Peyer's patch (tissue), 4 donors: Measurements from ENCODE around the gene SHB. TPM values are rescaled to one million over a fixed set of nuclear protein-coding genes. Genes with fewer than 3 reads are reported as not detected.

Experiments
- DNase-seq, 3 donors: peaks; one replicate each; pipeline ENCODE4 v3.0.0-alpha.2; 2017 to 2019
- H3K27ac ChIP-seq, 4 donors: fragments of 200-600 bp; sonication (generic); one replicate each; pipeline ENCODE4 v1.5.1; 2016 to 2019
- H3K27me3 ChIP-seq, 2 donors: fragments of 200-600 bp; sonication (generic); one replicate each; pipeline ENCODE4 v1.5.1; 2019
- H3K36me3 ChIP-seq, 3 donors: fragments of 200-600 bp; sonication (generic); one replicate each; pipeline ENCODE4 v1.5.1; 2016 to 2019
- H3K4me1 ChIP-seq, 4 donors: fragments of 200-600 bp; sonication (generic); one replicate each; pipeline ENCODE4 v1.5.1; 2016 to 2019
- H3K4me3 ChIP-seq, 4 donors: fragments of 200-600 bp; sonication (generic); 1 replicate in 3 of 4; 2 replicates in 1 of 4; pipeline ENCODE4 v1.5.1; 2016 to 2019; ENCODE audit warnings: mild to moderate bottlenecking in 1 of 4
- H3K9me3 ChIP-seq, 4 donors: fragments of 200-600 bp; sonication (generic); one replicate each; pipeline ENCODE4 v1.5.1; 2016 to 2019; ENCODE audit warnings: mild to moderate bottlenecking in 1 of 4
- POLR2A ChIP-seq, 2 donors: fragments of 450-650 bp; IDR thresholded peaks; one replicate each; pipeline ENCODE4 v1.5.1; 2017; ENCODE audit warnings: antibody characterized with exemption in 2 of 2, mild to moderate bottlenecking in 2 of 2, moderate library complexity in 2 of 2
- total RNA-seq, 4 donors: library from RNA; depleted of rRNA; stranded (reverse); fragments of >200 nt; gene quantifications; one replicate each; pipeline ENCODE4 v1.1.0, GENCODE V29; 2016
- TF ChIP-seq, protein P1 (sequence below), 6 experiments: fragments of 450-650 bp in 4 of 6; fragments of 200-600 bp in 2 of 6; sonication (generic) in 1 of 6; IDR thresholded peaks; one replicate each; pipeline ENCODE4 v1.5.1; 2017 to 2019; ENCODE audit warnings: antibody characterized with exemption in 6 of 6, mild to moderate bottlenecking in 3 of 6, moderate library complexity in 1 of 6

SHB gene
- total RNA-seq, 4 donors from 2014 or later, result 14.5 to 31.1 (median 25.6) TPM

DNA sequence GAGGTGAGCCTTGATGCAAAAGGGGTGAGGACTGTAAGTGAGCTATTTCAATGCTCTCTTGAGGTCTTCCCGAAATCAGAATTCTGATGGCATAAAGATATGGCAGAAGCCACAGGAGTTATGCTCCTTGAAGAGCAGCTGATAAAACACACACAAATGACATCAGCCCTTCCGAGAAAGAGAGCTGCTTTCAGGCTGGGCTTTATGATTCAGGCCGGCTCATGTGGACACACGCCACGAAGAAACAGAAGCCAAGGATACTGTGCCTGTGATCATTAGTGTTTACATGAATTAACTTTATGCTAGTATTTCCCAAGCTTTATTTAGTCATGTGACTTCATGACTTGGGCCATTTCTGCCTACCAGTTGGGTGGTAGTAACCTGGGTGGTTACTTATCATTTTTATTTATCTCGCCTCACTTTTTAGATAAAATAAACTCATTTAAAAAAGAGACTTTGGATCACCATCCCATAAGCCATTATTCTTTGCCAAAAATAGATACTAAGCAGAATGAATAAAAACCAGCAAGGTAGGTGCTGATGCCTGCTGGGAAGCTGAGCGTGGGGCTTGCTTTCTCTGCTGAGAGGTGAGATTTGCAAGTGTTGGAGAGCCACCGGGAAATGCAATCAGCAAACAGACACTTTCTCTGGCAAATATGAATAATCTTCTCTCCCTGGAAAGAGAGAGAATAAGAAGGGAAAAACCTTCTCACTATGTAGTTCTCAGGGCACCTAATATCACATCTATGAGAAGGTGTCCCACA, 92.1 kb downstream of the SHB start:
- Histone ChIP-seq H3K4me3 (no peak overlapping the region), H3K36me3 (peaks cover 0 to 15% (median 0%) of the 10 kb centered on the region in 3 donors), H3K9me3 (no peaks in the 10 kb centered on the region), H3K27me3 (no peaks in the 10 kb centered on the region), H3K27ac (peak overlapping the region in 2 of 4 donors; percentile 3 to 26), H3K4me1 (peaks cover 0 to 8% (median 0%) of the 10 kb centered on the region in 4 donors)
- no peak for DNase-seq
- TF ChIP-seq, protein P1, sequence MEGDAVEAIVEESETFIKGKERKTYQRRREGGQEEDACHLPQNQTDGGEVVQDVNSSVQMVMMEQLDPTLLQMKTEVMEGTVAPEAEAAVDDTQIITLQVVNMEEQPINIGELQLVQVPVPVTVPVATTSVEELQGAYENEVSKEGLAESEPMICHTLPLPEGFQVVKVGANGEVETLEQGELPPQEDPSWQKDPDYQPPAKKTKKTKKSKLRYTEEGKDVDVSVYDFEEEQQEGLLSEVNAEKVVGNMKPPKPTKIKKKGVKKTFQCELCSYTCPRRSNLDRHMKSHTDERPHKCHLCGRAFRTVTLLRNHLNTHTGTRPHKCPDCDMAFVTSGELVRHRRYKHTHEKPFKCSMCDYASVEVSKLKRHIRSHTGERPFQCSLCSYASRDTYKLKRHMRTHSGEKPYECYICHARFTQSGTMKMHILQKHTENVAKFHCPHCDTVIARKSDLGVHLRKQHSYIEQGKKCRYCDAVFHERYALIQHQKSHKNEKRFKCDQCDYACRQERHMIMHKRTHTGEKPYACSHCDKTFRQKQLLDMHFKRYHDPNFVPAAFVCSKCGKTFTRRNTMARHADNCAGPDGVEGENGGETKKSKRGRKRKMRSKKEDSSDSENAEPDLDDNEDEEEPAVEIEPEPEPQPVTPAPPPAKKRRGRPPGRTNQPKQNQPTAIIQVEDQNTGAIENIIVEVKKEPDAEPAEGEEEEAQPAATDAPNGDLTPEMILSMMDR (IDR thresholded peaks at IDR 0.05), result no peak
- no peak for TF ChIP-seq POLR2A (IDR thresholded peaks at IDR 0.05)

DNA sequence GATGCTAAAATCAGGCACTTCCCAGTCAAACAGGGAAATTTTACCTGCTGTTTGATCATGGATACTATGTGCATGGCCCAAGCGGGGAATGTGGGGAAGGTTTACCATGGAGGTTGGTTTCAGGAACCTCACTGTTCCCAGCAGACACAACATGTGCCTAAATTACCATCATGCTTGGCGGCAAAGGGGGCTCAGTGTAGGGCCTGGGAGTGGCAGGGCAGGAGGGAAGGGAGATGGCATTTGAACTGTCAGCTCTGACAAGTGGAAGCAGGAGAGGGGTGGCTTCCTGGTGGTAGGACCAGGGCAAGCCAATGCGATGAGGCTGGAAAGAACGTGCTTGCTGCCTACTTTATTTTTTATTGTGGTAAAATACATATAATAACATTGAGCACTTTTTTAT, 93.4 kb downstream of the SHB start:
- H3K27me3 ChIP-seq, result no peaks in the 10 kb centered on the region
- no peak overlapping the region for H3K4me3 ChIP-seq
- H3K4me1 ChIP-seq, result peaks cover 0 to 14% (median 0%) of the 10 kb centered on the region in 4 donors
- no peak for DNase-seq
- TF ChIP-seq, protein P1 (IDR thresholded peaks at IDR 0.05), result no peak
- TF ChIP-seq POLR2A (IDR thresholded peaks at IDR 0.05), result no peak
- H3K27ac ChIP-seq, result no peak overlapping the region
- peaks cover 0 to 15% (median 0%) of the 10 kb centered on the region in 3 donors for H3K36me3 ChIP-seq
- no peaks in the 10 kb centered on the region for H3K9me3 ChIP-seq

DNA sequence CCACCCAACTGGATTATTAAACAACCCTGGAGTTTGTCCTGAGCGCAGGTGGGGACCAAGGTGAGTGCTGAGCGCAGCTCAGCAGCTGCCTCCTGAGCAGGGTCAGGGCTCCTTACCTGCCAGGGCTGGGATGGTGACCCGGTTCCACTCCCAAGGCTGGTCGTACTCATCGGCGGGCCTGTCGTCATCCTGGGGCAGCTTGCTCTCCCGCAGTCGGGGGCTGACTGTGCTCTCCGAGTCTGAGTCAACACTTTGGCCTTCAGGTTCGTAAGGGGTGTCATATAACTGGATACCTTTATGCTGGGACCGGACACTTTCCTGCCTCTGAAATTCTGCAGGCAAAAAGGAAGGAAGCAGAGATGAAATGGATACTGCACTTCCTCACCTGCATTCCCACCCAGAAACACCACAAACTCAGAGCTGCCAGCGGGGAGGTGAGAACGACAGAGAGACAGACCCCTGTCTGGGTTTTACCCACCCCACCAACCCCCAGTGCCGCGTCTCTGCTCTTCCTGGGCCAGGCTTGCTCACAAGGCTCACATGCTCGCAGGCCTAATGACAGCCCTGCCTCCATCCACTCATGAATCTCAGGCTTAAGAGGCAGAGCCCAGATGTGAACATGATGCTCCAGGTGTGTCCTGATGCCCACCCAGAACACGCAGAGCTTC, 94.4 kb downstream of the SHB start:
- DNase-seq, result no peak
- H3K27ac ChIP-seq, result no peak overlapping the region
- H3K27me3 ChIP-seq, result no peaks in the 10 kb centered on the region
- H3K36me3 ChIP-seq, result peaks cover 0 to 15% (median 0%) of the 10 kb centered on the region in 3 donors
- H3K4me3 ChIP-seq, result no peak overlapping the region
- H3K4me1 ChIP-seq, result peaks cover 0 to 19% (median 3%) of the 10 kb centered on the region in 4 donors
- TF ChIP-seq, protein P1 (IDR thresholded peaks at IDR 0.05), result no peak
- no peak for TF ChIP-seq POLR2A (IDR thresholded peaks at IDR 0.05)
- no peaks in the 10 kb centered on the region for H3K9me3 ChIP-seq

DNA sequence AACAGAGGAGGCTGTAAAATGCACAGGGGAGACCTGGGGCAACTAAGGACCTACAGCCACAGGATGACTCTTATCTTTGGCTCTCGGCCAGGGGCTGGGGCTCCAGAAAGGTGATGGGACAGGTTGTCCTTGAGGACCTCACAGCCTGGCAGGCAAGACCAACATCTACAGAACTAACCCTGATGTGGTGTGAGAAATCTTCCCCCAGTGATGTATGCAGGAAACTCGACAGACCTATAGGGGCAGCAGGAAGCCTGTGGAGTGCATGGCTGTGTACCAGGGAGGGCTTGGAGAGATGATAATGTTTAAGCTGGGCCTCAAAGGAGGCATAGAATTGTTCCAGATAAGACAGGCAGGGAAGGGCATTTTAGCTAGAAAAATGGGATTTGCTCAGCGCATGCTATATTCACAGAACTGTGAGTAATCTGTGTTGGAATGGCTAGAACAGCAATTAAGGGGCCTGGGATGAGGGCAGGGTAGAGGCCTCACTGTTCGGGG, 96.6 kb downstream of the SHB start:
- peaks cover 0 to 15% (median 0%) of the 10 kb centered on the region in 3 donors for H3K36me3 ChIP-seq
- H3K27me3 ChIP-seq, result no peaks in the 10 kb centered on the region
- TF ChIP-seq, protein P1 (IDR thresholded peaks at IDR 0.05), result peak in 1 of 6 experiments; percentile 25
- no peak for TF ChIP-seq POLR2A (IDR thresholded peaks at IDR 0.05)
- H3K9me3 ChIP-seq, result no peaks in the 10 kb centered on the region
- no peak overlapping the region for H3K27ac ChIP-seq
- peak in 1 of 3 donors; percentile 63 for DNase-seq
- H3K4me1 ChIP-seq, result peaks cover 0 to 36% (median 6%) of the 10 kb centered on the region in 4 donors
- H3K4me3 ChIP-seq, result no peak overlapping the region

DNA sequence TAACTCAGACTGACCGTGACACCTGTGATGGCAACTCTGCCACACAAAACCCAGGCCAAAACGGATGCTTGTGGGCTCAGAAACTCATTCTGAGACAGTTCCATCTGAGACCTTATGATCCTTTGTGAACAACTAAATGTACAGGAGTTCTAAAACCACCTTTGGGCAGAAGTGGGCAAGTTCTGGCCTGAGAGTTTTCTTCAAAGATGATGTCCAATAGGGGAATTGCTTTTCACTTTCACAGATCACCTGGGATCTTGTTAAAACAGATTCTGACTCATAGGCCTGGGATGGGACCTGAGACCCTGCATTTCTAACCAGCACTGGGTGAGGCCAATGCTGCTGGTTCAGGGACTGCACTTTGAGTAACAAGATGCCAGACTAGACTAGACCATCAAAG, 97.3 kb downstream of the SHB start:
- DNase-seq, result no peak
- H3K9me3 ChIP-seq, result no peaks in the 10 kb centered on the region
- peaks cover 0 to 15% (median 0%) of the 10 kb centered on the region in 3 donors for H3K36me3 ChIP-seq
- H3K4me3 ChIP-seq, result no peak overlapping the region
- TF ChIP-seq POLR2A (IDR thresholded peaks at IDR 0.05), result no peak
- TF ChIP-seq, protein P1 (IDR thresholded peaks at IDR 0.05), result no peak
- H3K27ac ChIP-seq, result no peak overlapping the region
- H3K4me1 ChIP-seq, result peaks cover 0 to 38% (median 7%) of the 10 kb centered on the region in 4 donors
- H3K27me3 ChIP-seq, result no peaks in the 10 kb centered on the region
